ENCODE measurements around the gene GPR132. TPM values are rescaled to one million over a fixed set of nuclear protein-coding genes. Genes with fewer than 3 reads are reported as not detected.

The GPR132 gene
- total and polyA plus RNA-seq, 8 donors, result under 0.01 to 11.1 (median 1.3) TPM

- no peak for DNase-seq
- Histone ChIP-seq H3K4me1 (peaks cover 62 to 83% (median 77%) of the 10 kb centered on the region in 4 donors), H3K27ac (peak overlapping the region in 3 of 5 donors; percentile 89 to 95 (median 92)), H3K4me3 (no peak overlapping the region), H3K36me3 (no peaks in the 10 kb centered on the region), H3K27me3 (peaks cover 0 to 41% (median 12%) of the 10 kb centered on the region in 3 donors), H3K9me3 (no peaks in the 10 kb centered on the region)
- intact Hi-C loops (cut with DNase I; ENCODE audit: low total_unique reads), result no loop called here
- TF ChIP-seq EP300 (IDR thresholded peaks at IDR 0.05) (no peak), CTCF (IDR thresholded peaks at IDR 0.05) (no peak), POLR2AphosphoS5 (IDR thresholded peaks at IDR 0.05) (no peak), POLR2A (IDR thresholded peaks at IDR 0.05) (no peak)
- WGBS, 5 donors, result 77 to 88% (median 82%) methylated on average over 5 to 15 of the region's 15 CpGs
Measured at GRCh38 chr14:105089746-105090492, 24.7 kb upstream of the GPR132 start.

GRCh38 chr14:105088812-105089745 is 23.8 kb upstream of the GPR132 start:
- intact Hi-C loops (cut with DNase I; ENCODE audit: low total_unique reads), result no loop called here
- peak; percentile 22 to 47 for DNase-seq
- Histone ChIP-seq H3K27me3 (peaks cover 0 to 37% (median 12%) of the 10 kb centered on the region in 3 donors), H3K4me3 (no peak overlapping the region), H3K4me1 (peaks cover 57 to 76% (median 71%) of the 10 kb centered on the region in 4 donors), H3K27ac (peak overlapping the region in 3 of 5 donors; percentile 5 to 82 (median 79)), H3K36me3 (no peaks in the 10 kb centered on the region), H3K9me3 (no peaks in the 10 kb centered on the region)
- TF ChIP-seq CTCF (IDR thresholded peaks at IDR 0.05), result no peak
- TF ChIP-seq EP300 (IDR thresholded peaks at IDR 0.05), result no peak
- no peak for TF ChIP-seq POLR2AphosphoS5 (IDR thresholded peaks at IDR 0.05)
- 62 to 72% (median 67%) methylated on average over 11 to 24 of the region's 24 CpGs for WGBS, 5 donors

- 9 to 21% (median 11%) methylated on average over 30 to 44 of the region's 44 CpGs for WGBS, 5 donors
- Histone ChIP-seq H3K4me3 (peak overlapping the region; percentile 48 to 56 (median 54)), H3K4me1 (peaks cover 54 to 69% (median 65%) of the 10 kb centered on the region in 4 donors), H3K27ac (peak overlapping the region in 4 of 5 donors; percentile 5 to 82 (median 76)), H3K27me3 (peaks cover 0 to 30% (median 12%) of the 10 kb centered on the region in 3 donors), H3K9me3 (no peaks in the 10 kb centered on the region), H3K36me3 (no peaks in the 10 kb centered on the region)
- DNase-seq, result peak; percentile 23 to 81
- intact Hi-C loops (cut with DNase I; ENCODE audit: low total_unique reads), result no loop called here
- TF ChIP-seq CTCF (IDR thresholded peaks at IDR 0.05), result no peak
- TF ChIP-seq EP300 (IDR thresholded peaks at IDR 0.05), result no peak
- no peak for TF ChIP-seq POLR2A (IDR thresholded peaks at IDR 0.05)
- no peak for TF ChIP-seq POLR2AphosphoS5 (IDR thresholded peaks at IDR 0.05)
Measured at GRCh38 chr14:105087963-105088811, 23.0 kb upstream of the GPR132 start.

Measured in stomach (tissue), 9 donors.